A549 (cell line): ENCODE results near the gene F8. TPM values are rescaled to one million over a fixed set of nuclear protein-coding genes. Genes with fewer than 3 reads are reported as not detected.
"Not testable (repeated sequence)": the region's sequence is repeated elsewhere in the genome, so short reads cannot be mapped to it uniquely, and the experiment has no call there.

Source experiments
- ATAC-seq, 2 experiments: fragments of 200-7000 bp in 1 of 2; fragments of >200 bp in 1 of 2; cut with Nextera tagmentation in 1 of 2; cut with Tn5 transposase in 1 of 2; 3 replicates each; pipeline versions ENCODE4 v1.8.0 to v1.9.1; 2018 to 2020; ENCODE audit warnings: mild to moderate bottlenecking in 1 of 2, moderate library complexity in 1 of 2
- CTCF ChIA-PET: fragments of 300-600 bp; sonication (Branson Sonifier 250); formaldehyde crosslinking; extraction: SDS; loops from one replicate; lab custom pipeline; 2021; ENCODE audit warnings: antibody characterized with exemption, inconsistent platforms; lab: Yijun Ruan, JAX
- POLR2A ChIA-PET: fragments of 350-600 bp; formaldehyde crosslinking; extraction: SDS; loops from one replicate; lab custom pipeline; 2021; ENCODE audit warnings: antibody characterized with exemption, inconsistent platforms; lab: Yijun Ruan, JAX
- DNase-seq, 2 experiments: peaks; one replicate each; pipeline versions ENCODE4 v3.0.0 to v3.0.0-alpha.2; 2011 to 2016; ENCODE audit warnings: low read depth in 1 of 2, low spot score in 1 of 2
- FAIRE-seq: peaks from 2 replicates; lab custom pipeline; 2011; peaks lifted over from hg19 to GRCh38; lab: Jason Lieb, UNC
- H3K27ac ChIP-seq, 2 experiments: fragments of >200 bp; sonication (Bioruptor Twin); formaldehyde crosslinking; 3 replicates each; pipeline ENCODE4 v1.5.1; 2016 to 2017
- H3K4me1 ChIP-seq: fragments of >200 bp; sonication (Bioruptor Twin); formaldehyde crosslinking; 3 replicates; pipeline ENCODE4 v1.6.1; 2016
- H3K4me2 ChIP-seq: fragments of >200 bp; sonication (Bioruptor Twin); formaldehyde crosslinking; 3 replicates; pipeline ENCODE4 v1.6.1; 2016
- H3K4me3 ChIP-seq: fragments of >200 bp; sonication (Bioruptor Twin); formaldehyde crosslinking; 3 replicates; pipeline ENCODE4 v1.5.1; 2016
- H3K9me3 ChIP-seq: fragments of >200 bp; sonication (Bioruptor Twin); formaldehyde crosslinking; 3 replicates; pipeline ENCODE4 v1.6.1; 2016
- EHMT2 ChIP-seq: fragments of 200-600 bp; sonication (generic); IDR thresholded peaks from 2 replicates; pipeline ENCODE4 v1.6.1; 2016; ENCODE audit warnings: antibody characterized with exemption, low read depth, mild to moderate bottlenecking, moderate library complexity
- FOXS1 ChIP-seq: fragments of 250-450 bp; sonication (Bioruptor Pico); IDR thresholded peaks from 2 replicates; pipeline ENCODE4 v1.5.0; 2020; ENCODE audit warnings: mild to moderate bottlenecking, moderate library complexity
- JUNB ChIP-seq: fragments of >200 bp; sonication (Bioruptor Twin); formaldehyde crosslinking; IDR thresholded peaks from 2 replicates; pipeline ENCODE4 v1.6.1; 2016
- MAFK ChIP-seq: fragments of 450-650 bp; IDR thresholded peaks from 2 replicates; pipeline ENCODE4 v1.6.1; 2014; ENCODE audit not compliant: partially characterized antibody
- PHF8 ChIP-seq: fragments of 200-600 bp; sonication (generic); IDR thresholded peaks from 2 replicates; pipeline ENCODE4 v1.6.1; 2016; ENCODE audit warnings: low read depth, mild to moderate bottlenecking, antibody characterized with exemption, moderate library complexity, borderline replicate concordance
- RARB ChIP-seq: fragments of 250-450 bp; sonication (Bioruptor Pico); IDR thresholded peaks from 2 replicates; pipeline ENCODE4 v1.8.0; 2021; ENCODE audit warnings: mild to moderate bottlenecking, moderate library complexity
- RNF2 ChIP-seq: fragments of 200-600 bp; sonication (generic); IDR thresholded peaks from 2 replicates; pipeline ENCODE4 v1.6.1; 2016; ENCODE audit warnings: low read depth, mild to moderate bottlenecking, antibody characterized with exemption, moderate library complexity, borderline replicate concordance
- TFCP2L1 ChIP-seq: fragments of 250-450 bp; sonication (Bioruptor Pico); IDR thresholded peaks from 2 replicates; pipeline ENCODE4 v1.5.0; 2021; ENCODE audit warnings: mild to moderate bottlenecking
- WGBS: methylation state at CpG from one replicate; pipeline ENCODE4 v1.1.6; 2017; ENCODE audit errors: missing lambda C conversion rate; 5-methylcytosine and 5-hydroxymethylcytosine counted together
- polyA plus RNA-seq, 4 experiments: library from polyadenylated mRNA; depleted of rRNA in 3 of 4; stranded (reverse); fragments of >200 nt; fragmentation: RNase III in 1 of 4; extraction: RNeasy Plus Mini Kit Qiagen cat#74134 plus additional on column Dnase treatment in 1 of 4; gene quantifications; 2 replicates in 3 of 4; 3 replicates in 1 of 4; pipeline ENCODE4 v1.2.3, GENCODE V29; 2011 to 2017
- TF ChIP-seq, protein P1 (sequence below): fragments of 150-350 bp; IDR thresholded peaks from 2 replicates; pipeline ENCODE4 v1.6.1; 2014; ENCODE audit warnings: low read depth, mild to moderate bottlenecking, low read length
- TF ChIP-seq, protein P2 (sequence below): fragments of 450-650 bp; IDR thresholded peaks from 2 replicates; pipeline ENCODE4 v1.6.1; 2014; ENCODE audit warnings: antibody characterized with exemption

Gene F8
- polyA plus RNA-seq, 2 of the 4 experiments (the other 2 are of a cell fraction) = 4.3 to 6.9 TPM

GRCh38 chrX:154892296-154892695 lies 130.2 kb downstream of the F8 start (continued):
- no peak for TF ChIP-seq PHF8
- no peak for TF ChIP-seq RNF2
- no peak for TF ChIP-seq JUNB
- TF ChIP-seq, protein P1, sequence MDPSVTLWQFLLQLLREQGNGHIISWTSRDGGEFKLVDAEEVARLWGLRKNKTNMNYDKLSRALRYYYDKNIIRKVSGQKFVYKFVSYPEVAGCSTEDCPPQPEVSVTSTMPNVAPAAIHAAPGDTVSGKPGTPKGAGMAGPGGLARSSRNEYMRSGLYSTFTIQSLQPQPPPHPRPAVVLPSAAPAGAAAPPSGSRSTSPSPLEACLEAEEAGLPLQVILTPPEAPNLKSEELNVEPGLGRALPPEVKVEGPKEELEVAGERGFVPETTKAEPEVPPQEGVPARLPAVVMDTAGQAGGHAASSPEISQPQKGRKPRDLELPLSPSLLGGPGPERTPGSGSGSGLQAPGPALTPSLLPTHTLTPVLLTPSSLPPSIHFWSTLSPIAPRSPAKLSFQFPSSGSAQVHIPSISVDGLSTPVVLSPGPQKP = no peak
- TF ChIP-seq EHMT2 = no peak

DNA sequence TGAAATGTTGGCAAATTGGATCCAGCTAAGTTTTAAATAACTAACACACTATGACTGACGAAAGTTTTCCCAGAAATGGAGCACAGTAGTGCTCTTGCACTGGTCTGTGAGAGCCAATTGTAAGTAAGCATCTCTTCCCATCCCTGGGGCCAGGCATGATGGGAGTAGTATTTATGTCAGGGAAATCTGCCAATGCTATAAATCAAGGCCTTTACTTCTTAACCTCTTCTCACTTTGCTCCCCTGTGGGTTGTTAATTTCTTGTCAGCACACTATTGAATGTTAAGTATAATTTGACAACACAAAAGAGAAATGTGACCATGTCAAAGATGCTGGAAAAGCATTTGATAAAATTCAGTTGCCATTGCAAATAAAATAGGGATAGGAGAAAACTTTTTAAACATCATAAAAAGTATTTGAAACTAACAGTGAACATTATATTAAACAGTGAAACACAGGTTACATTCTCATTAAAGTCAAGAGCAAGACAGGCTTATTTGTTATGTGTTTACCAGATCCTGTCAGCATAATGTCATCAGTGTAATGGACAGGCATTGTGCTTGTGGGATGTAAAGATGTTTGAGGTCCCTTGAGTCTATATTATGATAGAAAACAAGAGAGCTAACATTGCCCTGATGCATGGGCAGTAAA lies 131.4 kb downstream of the F8 start:
- CTCF ChIA-PET = interaction anchor here (1.0 kb wide), 1 partner anchor 27 kb away, joined by 4 read pairs; no protein-coding TSS in a partner anchor

DNA sequence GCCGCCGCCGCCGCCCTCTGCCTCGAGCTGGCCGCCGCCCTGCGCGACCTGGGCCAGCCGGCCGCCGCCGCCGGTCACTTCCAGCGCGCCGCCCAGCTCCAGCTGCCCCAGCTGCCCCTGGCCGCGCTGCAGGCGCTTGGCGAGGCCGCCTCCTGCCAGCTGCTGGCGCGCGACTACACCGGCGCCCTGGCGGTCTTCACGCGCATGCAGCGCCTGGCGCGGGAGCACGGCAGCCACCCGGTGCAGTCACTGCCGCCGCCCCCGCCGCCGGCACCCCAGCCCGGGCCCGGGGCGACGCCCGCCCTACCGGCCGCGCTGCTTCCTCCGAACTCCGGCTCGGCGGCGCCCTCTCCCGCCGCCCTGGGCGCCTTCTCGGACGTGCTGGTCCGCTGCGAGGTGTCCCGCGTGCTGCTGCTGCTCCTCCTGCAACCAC lies 135.7 kb downstream of the F8 start:
- CTCF ChIA-PET, H3K4me3 ChIP-seq, H3K27ac ChIP-seq, H3K4me1 ChIP-seq, DNase-seq, FAIRE-seq, H3K9me3 ChIP-seq, H3K4me2 ChIP-seq, POLR2A ChIA-PET: not testable (repeated sequence)
- peak; percentile 72 to 83 for ATAC-seq
- WGBS = no CpG with 5 or more reads among the region's 62 CpGs

More for the DNA sequence above, 131.4 kb downstream of the F8 start:
- Histone ChIP-seq H3K4me3 (no peak overlapping the region), H3K27ac (no peak overlapping the region), H3K4me1 (no peaks in the 10 kb centered on the region), H3K4me2 (no peak overlapping the region), H3K9me3 (no peaks in the 10 kb centered on the region)
- ATAC-seq (no peak), FAIRE-seq (no peak), DNase-seq (no peak)
- TF ChIP-seq, protein P2, sequence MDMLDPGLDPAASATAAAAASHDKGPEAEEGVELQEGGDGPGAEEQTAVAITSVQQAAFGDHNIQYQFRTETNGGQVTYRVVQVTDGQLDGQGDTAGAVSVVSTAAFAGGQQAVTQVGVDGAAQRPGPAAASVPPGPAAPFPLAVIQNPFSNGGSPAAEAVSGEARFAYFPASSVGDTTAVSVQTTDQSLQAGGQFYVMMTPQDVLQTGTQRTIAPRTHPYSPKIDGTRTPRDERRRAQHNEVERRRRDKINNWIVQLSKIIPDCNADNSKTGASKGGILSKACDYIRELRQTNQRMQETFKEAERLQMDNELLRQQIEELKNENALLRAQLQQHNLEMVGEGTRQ = no peak
- TF ChIP-seq MAFK (no peak), RARB (CRISPR knock-in tag) (no peak), TFCP2L1 (CRISPR knock-in tag) (no peak), FOXS1 (CRISPR knock-in tag) (no peak)
- WGBS = 92% methylated on average over 1 of the region's 1 CpG
- POLR2A ChIA-PET = no interaction called here

DNA sequence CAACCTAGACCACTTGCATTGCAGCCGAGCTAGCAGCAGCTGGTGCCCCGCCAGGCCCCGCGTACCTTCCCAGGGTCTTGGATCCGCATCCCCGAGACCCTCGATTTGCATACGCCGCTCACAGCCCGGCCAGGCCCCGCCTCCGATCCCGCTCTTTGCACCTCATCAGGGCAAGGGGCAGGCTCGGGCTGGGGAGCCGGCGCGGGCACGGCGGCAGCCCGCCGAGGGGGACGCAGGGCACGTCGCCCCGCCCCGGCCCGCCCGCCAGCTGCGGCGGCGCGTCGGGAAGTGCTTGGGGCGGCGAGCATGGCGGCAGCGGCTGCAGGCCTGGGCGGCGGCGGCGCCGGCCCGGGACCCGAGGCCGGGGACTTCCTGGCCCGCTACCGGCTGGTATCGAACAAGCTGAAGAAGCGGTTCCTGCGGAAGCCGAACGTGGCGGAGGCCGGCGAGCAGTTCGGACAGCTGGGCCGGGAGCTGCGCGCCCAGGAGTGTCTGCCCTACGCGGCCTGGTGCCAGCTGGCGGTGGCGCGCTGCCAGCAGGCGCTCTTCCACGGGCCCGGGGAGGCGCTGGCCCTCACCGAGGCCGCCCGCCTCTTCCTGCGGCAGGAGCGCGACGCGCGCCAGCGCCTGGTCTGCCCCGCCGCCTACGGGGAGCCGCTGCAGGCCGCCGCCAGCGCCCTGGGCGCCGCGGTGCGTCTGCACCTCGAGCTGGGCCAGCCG lies 136.3 kb downstream of the F8 start, which contains the start of gene F8A1:
Gene F8A1 (plus strand): TSS at position 287 of the 720 bp plus-strand sequence. CDS start 20 bp downstream, at position 307.
- FAIRE-seq, CTCF ChIA-PET, H3K9me3 ChIP-seq, DNase-seq, H3K4me1 ChIP-seq, POLR2A ChIA-PET: not testable (repeated sequence)
- ATAC-seq = peak; percentile 86 to 87
- peak within 1 kb of the TSS; percentile 70 for H3K4me2 ChIP-seq
- peak within 1 kb of the TSS; percentile 34; the same call in 1 of the 3 replicates for H3K4me3 ChIP-seq
- WGBS = no CpG with 5 or more reads among the region's 91 CpGs
- peak within 1 kb of the TSS in 1 of 2 experiments; percentile 75; a peak in 3 of 6 replicates for H3K27ac ChIP-seq

DNA sequence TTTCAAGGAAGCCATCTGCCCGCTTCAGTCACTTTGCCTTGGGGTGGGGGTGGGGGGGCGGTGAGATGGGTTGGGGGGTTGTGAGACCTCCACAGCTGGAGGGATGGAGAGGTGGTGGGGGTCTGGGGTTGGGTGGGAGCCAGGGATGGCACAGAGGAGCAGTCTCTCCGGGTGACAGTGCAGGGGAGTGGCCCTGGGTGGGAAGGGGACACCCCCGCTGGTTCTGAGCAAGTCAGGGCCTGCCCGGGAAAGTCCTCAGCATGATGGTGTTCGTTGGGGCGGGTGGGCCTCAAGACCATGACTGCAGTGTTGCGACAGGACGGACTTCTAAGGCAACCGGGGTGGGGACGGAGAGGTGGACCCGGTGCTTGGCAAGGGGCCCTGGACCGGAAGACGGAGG lies 137.0 kb downstream of the F8 start:
- CTCF ChIA-PET, H3K4me3 ChIP-seq, H3K4me1 ChIP-seq, POLR2A ChIA-PET, H3K9me3 ChIP-seq, FAIRE-seq, DNase-seq: not testable (repeated sequence)
- WGBS = 76% methylated on average over 3 of the region's 14 CpGs
- Histone ChIP-seq H3K27ac (peak overlapping the region in 1 of 2 experiments; percentile 75; a peak in 3 of 6 replicates), H3K4me2 (0 out of 3 replicates have a peak overlapping the region, but pooled peaks have one; percentile 21)
- ATAC-seq = peak in 1 of 2 experiments; percentile 1; a peak in 1 of 6 replicates

- CTCF ChIA-PET, H3K4me2 ChIP-seq, FAIRE-seq, H3K9me3 ChIP-seq, POLR2A ChIA-PET, H3K4me1 ChIP-seq, ATAC-seq, H3K27ac ChIP-seq, H3K4me3 ChIP-seq, DNase-seq: not testable (repeated sequence)
- no CpG with 5 or more reads among the region's 33 CpGs for WGBS
Observed at GRCh38 chrX:154885057-154885456, 137.5 kb downstream of the F8 start.

DNA sequence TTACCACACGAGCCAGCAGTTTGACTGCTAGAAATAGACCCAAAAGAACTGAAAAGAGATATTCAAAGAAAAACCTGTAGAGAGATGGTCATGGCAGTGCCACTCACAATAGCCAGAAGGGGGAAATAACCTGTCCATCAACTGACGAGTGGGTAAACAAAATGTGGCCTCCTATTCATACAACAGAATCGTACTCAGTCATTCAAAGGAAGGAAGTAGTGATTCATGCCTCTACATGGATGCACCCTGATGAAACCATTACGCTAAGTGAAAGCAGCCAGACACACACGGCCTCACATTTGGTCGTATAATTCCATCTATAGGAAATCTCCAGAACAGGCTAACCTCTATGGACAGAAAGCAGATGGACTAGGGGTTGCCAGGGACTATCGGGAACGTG lies 138.5 kb downstream of the F8 start:
- POLR2A ChIA-PET, H3K4me3 ChIP-seq, H3K4me1 ChIP-seq, H3K27ac ChIP-seq, FAIRE-seq, H3K4me2 ChIP-seq, H3K9me3 ChIP-seq, CTCF ChIA-PET, DNase-seq, ATAC-seq: not testable (repeated sequence)
- WGBS = no CpG with 5 or more reads among the region's 8 CpGs
